Measurements from ENCODE around the gene OCRL. TPM values are rescaled to one million over a fixed set of nuclear protein-coding genes. Genes with fewer than 3 reads are reported as not detected.
"Not testable (repeated sequence)": the region's sequence is repeated elsewhere in the genome, so short reads cannot be mapped to it uniquely, and the experiment has no call there.

The OCRL gene
- total RNA-seq, 1 donor from 2014 or later = 25.3 TPM

DNA sequence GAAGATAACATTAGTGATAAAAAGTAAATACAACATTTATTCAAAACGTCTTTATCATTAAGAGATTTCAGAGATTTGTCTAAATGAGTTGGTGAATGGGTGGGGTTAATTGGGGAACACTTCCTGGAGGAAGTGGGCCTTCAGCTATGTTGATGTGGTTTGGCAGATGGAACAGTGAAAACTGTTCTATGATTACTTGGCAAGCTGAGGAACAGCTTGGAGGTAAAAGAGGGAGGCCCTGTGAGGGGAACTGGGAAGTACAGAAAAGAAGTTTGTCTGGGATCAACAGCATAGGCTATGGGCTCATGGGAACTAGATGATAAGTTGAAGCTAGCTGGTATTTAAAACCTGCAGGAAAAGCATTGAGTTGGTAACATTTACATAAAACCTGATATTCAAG is 26.0 kb downstream of the OCRL start:
- no peak overlapping the region for H3K4me3 Mint-ChIP-seq
- Histone ChIP-seq H3K9me3 (ENCODE audit: low read depth) (peaks cover 5% of the 10 kb centered on the region), H3K4me2 (no peak overlapping the region), H3K27ac (no peak overlapping the region), H3K36me3 (peaks cover 11% of the 10 kb centered on the region), H3K27me3 (no peaks in the 10 kb centered on the region), H3K79me2 (ENCODE audit: low read depth) (no peaks in the 10 kb centered on the region), H3K9ac (no peak overlapping the region), H4K20me1 (ENCODE audit: low read depth) (no peaks in the 10 kb centered on the region), H3K4me3 (no peak overlapping the region), H3F3A (ENCODE audit: low read depth) (no peaks in the 10 kb centered on the region), H3K4me1 (no peaks in the 10 kb centered on the region), H2AFZ (replicated peaks) (no peak overlapping the region)
- DNase-seq (ENCODE audit: low spot score) = no peak
- no peak overlapping the region for H3K27ac Mint-ChIP-seq
- no peaks in the 10 kb centered on the region for H3K4me1 Mint-ChIP-seq
- no peaks in the 10 kb centered on the region for H3K27me3 Mint-ChIP-seq (ENCODE audit: insufficient read depth, low read depth)
- no peaks in the 10 kb centered on the region for H3K9me3 Mint-ChIP-seq
- peaks cover 44% of the 10 kb centered on the region for H3K36me3 Mint-ChIP-seq
- TF ChIP-seq EZH2phosphoT487 (IDR thresholded peaks at IDR 0.05) (no peak), CTCF (IDR thresholded peaks at IDR 0.05) (no peak), EZH2 (IDR thresholded peaks at IDR 0.05) (no peak)

GRCh38 chrX:129568349-129568748 is 28.3 kb downstream of the OCRL start:
- no peak overlapping the region for H3K9ac ChIP-seq
- H2AFZ ChIP-seq (replicated peaks) = no peak overlapping the region
- H3K79me2 ChIP-seq (ENCODE audit: low read depth) = no peaks in the 10 kb centered on the region
- H3K4me1 ChIP-seq = no peaks in the 10 kb centered on the region
- Mint-ChIP-seq H3K36me3 (peaks cover 39% of the 10 kb centered on the region), H3K4me1 (peaks cover 2% of the 10 kb centered on the region), H3K27ac (no peak overlapping the region), H3K4me3 (no peak overlapping the region), H3K9me3 (no peaks in the 10 kb centered on the region), H3K27me3 (ENCODE audit: insufficient read depth, low read depth) (no peaks in the 10 kb centered on the region)
- H3K9me3 ChIP-seq (ENCODE audit: low read depth) = peaks cover 5% of the 10 kb centered on the region
- no peak overlapping the region for H3K4me2 ChIP-seq
- no peak overlapping the region for H3K27ac ChIP-seq
- no peaks in the 10 kb centered on the region for H3F3A ChIP-seq (ENCODE audit: low read depth)
- TF ChIP-seq EZH2phosphoT487 (IDR thresholded peaks at IDR 0.05) (no peak), CTCF (IDR thresholded peaks at IDR 0.05) (no peak), EZH2 (IDR thresholded peaks at IDR 0.05) (no peak)
- H3K4me3 ChIP-seq = no peak overlapping the region
- no peaks in the 10 kb centered on the region for H4K20me1 ChIP-seq (ENCODE audit: low read depth)
- no peak for DNase-seq (ENCODE audit: low spot score)
- peaks cover 5% of the 10 kb centered on the region for H3K36me3 ChIP-seq
- no peaks in the 10 kb centered on the region for H3K27me3 ChIP-seq

GRCh38 chrX:129572422-129572821 is 32.4 kb downstream of the OCRL start:
- Histone ChIP-seq H3K27me3 (no peaks in the 10 kb centered on the region), H3K79me2 (ENCODE audit: low read depth) (no peaks in the 10 kb centered on the region), H3K27ac (no peak overlapping the region), H3F3A (ENCODE audit: low read depth) (no peaks in the 10 kb centered on the region), H3K9ac (no peak overlapping the region), H3K9me3 (ENCODE audit: low read depth) (no peaks in the 10 kb centered on the region), H4K20me1 (ENCODE audit: low read depth) (no peaks in the 10 kb centered on the region), H2AFZ (replicated peaks) (no peak overlapping the region), H3K36me3 (peaks cover 7% of the 10 kb centered on the region), H3K4me2 (no peak overlapping the region), H3K4me3 (no peak overlapping the region), H3K4me1 (no peaks in the 10 kb centered on the region)
- Mint-ChIP-seq H3K36me3 (peaks cover 47% of the 10 kb centered on the region), H3K4me1 (peaks cover 12% of the 10 kb centered on the region), H3K9me3 (no peaks in the 10 kb centered on the region), H3K27ac (no peak overlapping the region), H3K27me3 (ENCODE audit: insufficient read depth, low read depth) (no peaks in the 10 kb centered on the region), H3K4me3 (no peak overlapping the region)
- no peak for TF ChIP-seq EZH2phosphoT487 (IDR thresholded peaks at IDR 0.05)
- TF ChIP-seq CTCF (IDR thresholded peaks at IDR 0.05) = no peak
- TF ChIP-seq EZH2 (IDR thresholded peaks at IDR 0.05) = no peak
- DNase-seq (ENCODE audit: low spot score) = no peak

GRCh38 chrX:129573652-129574051 is 33.6 kb downstream of the OCRL start:
- H3K4me1 Mint-ChIP-seq = peaks cover 18% of the 10 kb centered on the region
- not testable (repeated sequence) for H3K27me3 ChIP-seq; H3K9ac ChIP-seq; H3K4me3 ChIP-seq; H3K27ac ChIP-seq; H3F3A ChIP-seq (ENCODE audit: low read depth); H3K9me3 Mint-ChIP-seq; H3K79me2 ChIP-seq (ENCODE audit: low read depth); H3K27me3 Mint-ChIP-seq (ENCODE audit: insufficient read depth, low read depth); H3K4me1 ChIP-seq; H2AFZ ChIP-seq (replicated peaks); H4K20me1 ChIP-seq (ENCODE audit: low read depth); DNase-seq (ENCODE audit: low spot score); H3K9me3 ChIP-seq (ENCODE audit: low read depth); H3K36me3 ChIP-seq; H3K27ac Mint-ChIP-seq; H3K4me2 ChIP-seq; H3K4me3 Mint-ChIP-seq
- peaks cover 42% of the 10 kb centered on the region for H3K36me3 Mint-ChIP-seq
